SK-MEL-5 (cell line): ENCODE results near the gene SMC1B. TPM values are rescaled to one million over a fixed set of nuclear protein-coding genes. Genes with fewer than 3 reads are reported as not detected.

Experiments used
- DNase-seq: peaks from one replicate; pipeline ENCODE4 v3.0.0-alpha.2; 2016; ENCODE audit warnings: low read depth, low spot score
- in situ Hi-C: cut with HindIII; loops from 2 replicates; pipeline ENCODE4 v1.10.0; 2016; ENCODE audit warnings: low sequenced_read_pairs, high pct_unique_total_duplicates, low pct_unique_long_range_greater_than_20kb
- total RNA-seq: library from RNA; depleted of rRNA; stranded (reverse); fragments of >200 nt; shearing (Covaris generic); gene quantifications from 2 replicates; pipeline ENCODE4 v1.2.3, GENCODE V29; 2014

Gene SMC1B
- total RNA-seq, 1 experiment from 2014 or later, result 0.16 TPM

GRCh38 chr22:45427114-45427513, 13.7 kb upstream of the SMC1B start:
- in situ Hi-C loops, result no loop called here
- DNase-seq, result no peak

- DNase-seq, result no peak
- in situ Hi-C loops, result no loop called here
These were observed 13.0 kb upstream of the SMC1B start for GRCh38 chr22:45426387-45426786.

- in situ Hi-C loops, result no loop called here
- no peak for DNase-seq
These were observed 12.3 kb upstream of the SMC1B start for GRCh38 chr22:45425531-45426265.

- in situ Hi-C loops, result no loop called here
- DNase-seq, result no peak
These were observed 11.7 kb upstream of the SMC1B start for GRCh38 chr22:45425101-45425500.

- in situ Hi-C loops, result no loop called here
- DNase-seq, result no peak
These were observed 10.9 kb upstream of the SMC1B start for GRCh38 chr22:45424241-45424731.

- in situ Hi-C loops, result no loop called here
These were observed 10.1 kb upstream of the SMC1B start for GRCh38 chr22:45423524-45423923.

GRCh38 chr22:45422237-45422983, 9.0 kb upstream of the SMC1B start:
- DNase-seq, result no peak
- in situ Hi-C loops, result no loop called here

More at GRCh38 chr22:45423524-45423923, 10.1 kb upstream of the SMC1B start:
- no peak for DNase-seq

- DNase-seq, result no peak
These were observed 8.1 kb upstream of the SMC1B start for GRCh38 chr22:45421349-45422055.

GRCh38 chr22:45420539-45420938, 7.1 kb upstream of the SMC1B start:
- DNase-seq, result no peak
- in situ Hi-C loops, result no loop called here

More at GRCh38 chr22:45421349-45422055, 8.1 kb upstream of the SMC1B start:
- in situ Hi-C loops, result no loop called here

- in situ Hi-C loops, result no loop called here
- DNase-seq, result no peak
These were observed 6.6 kb upstream of the SMC1B start for GRCh38 chr22:45420011-45420410.

- DNase-seq, result no peak
- in situ Hi-C loops, result no loop called here
These were observed 5.4 kb upstream of the SMC1B start for GRCh38 chr22:45418770-45419138.

- DNase-seq, result no peak
- in situ Hi-C loops, result no loop called here
These were observed 4.8 kb upstream of the SMC1B start for GRCh38 chr22:45418056-45418769.

GRCh38 chr22:45413013-45413367, 409 bp downstream of the SMC1B start:
- DNase-seq, result no peak
- in situ Hi-C loops, result no loop called here

GRCh38 chr22:45407793-45408192, 5.6 kb downstream of the SMC1B start:
- in situ Hi-C loops, result no loop called here
- DNase-seq, result no peak

GRCh38 chr22:45402466-45402985, 10.9 kb downstream of the SMC1B start:
- DNase-seq, result no peak
- in situ Hi-C loops, result no loop called here

GRCh38 chr22:45399712-45400445, 13.5 kb downstream of the SMC1B start:
- in situ Hi-C loops, result no loop called here
- DNase-seq, result no peak

- in situ Hi-C loops, result no loop called here
- no peak for DNase-seq
These were observed 15.2 kb downstream of the SMC1B start for GRCh38 chr22:45398214-45398613.
